HG03025 (cell line): Measurements from ENCODE around the gene CIITA.
"Not testable (repeated sequence)": the region's sequence is repeated elsewhere in the genome, so short reads cannot be mapped to it uniquely, and the experiment has no call there.

Experiments used
- ATAC-seq: cut with Tn5 transposase; IDR thresholded peaks from one replicate; pipeline ENCODE4 v1.9.1; 2021; ENCODE audit warnings: mild to moderate bottlenecking, moderate library complexity; ENCODE audit not compliant: unreplicated experiment, low FRiP score

CIITA gene

GRCh38 chr16:10933865-10934264, 56.9 kb downstream of the CIITA start:
- no peak for ATAC-seq

GRCh38 chr16:10934325-10935107, 57.5 kb downstream of the CIITA start:
- ATAC-seq, result no peak

GRCh38 chr16:10935226-10935915, 58.4 kb downstream of the CIITA start:
- ATAC-seq, result no peak

GRCh38 chr16:10936272-10936984, 59.4 kb downstream of the CIITA start:
- ATAC-seq, result no peak

DNA sequence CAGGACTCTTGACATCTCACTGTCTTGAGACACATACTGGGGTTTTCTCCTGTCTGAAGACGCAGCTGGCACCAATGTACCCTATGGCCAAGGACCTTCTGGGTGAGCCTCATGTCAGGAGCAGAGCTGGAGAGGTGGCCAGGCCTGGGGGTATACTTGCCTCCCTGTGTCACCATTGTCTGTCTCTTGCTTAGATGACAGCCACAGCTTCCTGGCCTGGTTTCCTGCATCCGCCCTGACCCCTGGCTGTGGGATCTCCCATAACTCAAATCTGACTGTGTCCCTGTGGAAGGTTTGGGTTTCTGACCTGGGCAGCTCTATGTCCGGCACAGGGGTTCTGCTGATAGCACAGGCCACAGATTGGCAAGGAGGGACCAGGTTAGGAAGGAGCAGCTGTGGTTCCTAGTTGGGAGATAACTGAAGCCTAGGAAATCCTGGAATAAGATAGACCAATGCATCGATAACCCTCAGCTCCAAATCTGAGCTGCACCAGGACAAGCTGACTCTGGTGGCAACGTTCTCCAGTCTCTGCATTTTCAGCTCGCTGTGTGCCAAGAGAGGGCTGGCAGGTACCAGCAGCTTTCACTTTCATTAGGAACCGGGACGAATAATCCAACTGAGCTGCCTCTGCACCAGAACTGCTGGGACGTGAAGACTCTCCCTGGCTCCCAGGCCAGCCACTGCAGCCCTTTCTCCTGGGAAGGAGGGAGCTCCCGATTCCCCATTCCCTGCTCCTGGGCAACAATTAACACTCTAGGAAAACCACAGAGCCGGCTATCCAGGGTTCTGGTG, 60.3 kb downstream of the CIITA start:
- ATAC-seq, result no peak

GRCh38 chr16:10938321-10938720, 61.3 kb downstream of the CIITA start:
- no peak for ATAC-seq

- no peak for ATAC-seq
Measured at GRCh38 chr16:10938796-10939648, 62.0 kb downstream of the CIITA start.

GRCh38 chr16:10939649-10940234, 62.7 kb downstream of the CIITA start:
- ATAC-seq, result no peak

- ATAC-seq, result no peak
Measured at GRCh38 chr16:10940501-10941079, 63.6 kb downstream of the CIITA start.

- ATAC-seq, result no peak
Measured at GRCh38 chr16:10941127-10941933, 64.3 kb downstream of the CIITA start.

DNA sequence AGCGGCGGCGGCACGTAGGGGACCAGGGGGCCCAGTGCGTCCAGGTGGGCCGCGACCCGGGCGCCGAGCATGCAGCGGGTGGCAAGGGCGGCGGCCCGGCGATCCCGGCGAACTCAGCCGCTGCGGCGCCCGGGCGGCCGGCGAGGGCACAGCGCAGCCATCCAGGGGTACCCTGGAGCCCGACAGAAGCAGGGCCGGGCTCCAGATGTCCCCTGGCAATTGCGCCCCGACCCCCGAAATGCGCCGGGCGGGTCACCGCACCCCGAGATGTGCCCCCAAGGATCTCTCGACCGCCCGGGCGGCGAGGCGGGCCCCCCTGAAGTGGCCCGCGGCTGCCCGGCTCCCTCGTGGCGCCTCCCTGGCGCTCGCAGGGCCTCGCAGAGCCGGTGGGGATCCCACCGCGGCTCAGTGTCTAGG, 64.9 kb downstream of the CIITA start:
- ATAC-seq, result not testable (repeated sequence)

DNA sequence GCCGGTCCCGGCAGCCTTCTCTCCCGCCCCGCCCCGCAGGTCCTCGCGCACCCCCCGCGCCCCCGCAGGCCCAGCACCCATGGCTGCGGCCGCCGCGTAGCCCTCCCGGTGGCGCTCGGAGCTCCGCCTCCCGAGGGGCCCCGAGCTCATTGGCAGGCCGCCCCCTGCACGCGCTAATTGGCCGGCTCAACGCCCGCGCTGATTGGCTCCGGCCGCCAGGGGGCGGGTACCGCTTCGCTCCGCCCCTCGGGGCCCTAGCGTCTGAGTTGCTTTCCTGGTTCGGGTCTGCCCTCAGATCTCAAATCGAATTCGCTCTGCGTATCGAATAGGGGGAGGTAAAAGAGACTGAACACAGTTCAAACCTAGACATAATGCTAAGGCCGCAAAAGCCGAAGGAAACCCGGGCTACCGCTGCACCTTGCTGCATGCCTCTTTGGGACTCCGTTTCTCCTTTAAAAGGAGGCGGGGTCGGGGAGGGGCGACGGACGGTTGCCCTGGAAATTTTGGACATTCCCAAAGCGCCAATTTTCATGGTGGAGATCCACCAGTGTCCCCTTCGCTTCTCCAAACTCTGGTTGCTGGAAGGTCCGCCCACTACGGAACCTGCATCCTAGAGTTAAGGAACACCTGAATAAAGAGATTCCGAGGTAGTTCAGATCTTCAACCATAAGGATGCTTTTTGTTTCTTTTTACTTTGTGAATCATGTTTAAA, 65.5 kb downstream of the CIITA start, which contains the start of gene DEXI:
Gene DEXI (minus strand): TSS at position 117 of the 712 bp plus-strand sequence. CDS start 463 bp downstream, outside the sequence.
- ATAC-seq, result peak; percentile 44

- ATAC-seq, result no peak
Measured at GRCh38 chr16:10943064-10943353, 66.0 kb downstream of the CIITA start.

DNA sequence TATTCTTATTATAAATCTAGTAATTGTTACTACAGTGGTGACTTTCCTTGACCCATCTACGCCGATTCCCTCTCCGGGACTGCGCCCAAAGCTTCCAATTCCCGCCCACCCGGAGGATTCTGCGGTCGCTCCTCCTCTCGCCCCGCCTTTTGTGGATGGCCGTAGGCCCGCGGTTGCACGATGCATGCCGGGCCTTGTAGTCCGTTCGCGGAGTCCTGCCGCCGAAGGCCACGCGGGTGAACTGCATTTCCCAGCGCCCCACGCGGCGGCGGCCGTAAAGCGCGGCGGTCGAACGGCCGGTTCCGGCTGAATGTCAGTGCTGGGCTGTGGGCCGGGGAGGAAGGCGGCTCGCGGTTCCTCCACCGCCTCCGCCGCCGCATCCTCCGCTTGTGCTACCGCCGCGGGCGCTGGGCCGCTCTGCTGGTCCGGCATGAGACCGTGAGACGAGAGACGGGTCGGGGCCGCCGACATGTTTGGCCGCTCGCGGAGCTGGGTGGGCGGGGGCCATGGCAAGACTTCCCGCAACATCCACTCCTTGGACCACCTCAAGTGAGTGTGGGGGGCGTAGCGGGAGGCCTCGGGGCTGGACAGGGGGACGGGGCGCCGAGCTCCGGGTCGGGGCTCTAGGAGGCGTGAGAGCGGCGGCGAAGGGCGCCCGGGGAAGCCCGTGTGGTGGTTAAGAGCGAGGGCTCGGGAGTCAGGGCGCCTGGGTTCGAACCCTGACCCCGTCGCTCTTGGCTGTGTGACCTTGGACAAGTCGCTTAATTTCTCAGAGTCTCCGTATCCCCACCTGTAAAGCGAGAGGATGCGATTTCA, 67.5 kb downstream of the CIITA start, which contains the start of gene CLEC16A:
Gene CLEC16A (plus strand): TSS at position 316 of the 816 bp plus-strand sequence. CDS start 154 bp downstream, at position 470.
- peak; percentile 69 for ATAC-seq

DNA sequence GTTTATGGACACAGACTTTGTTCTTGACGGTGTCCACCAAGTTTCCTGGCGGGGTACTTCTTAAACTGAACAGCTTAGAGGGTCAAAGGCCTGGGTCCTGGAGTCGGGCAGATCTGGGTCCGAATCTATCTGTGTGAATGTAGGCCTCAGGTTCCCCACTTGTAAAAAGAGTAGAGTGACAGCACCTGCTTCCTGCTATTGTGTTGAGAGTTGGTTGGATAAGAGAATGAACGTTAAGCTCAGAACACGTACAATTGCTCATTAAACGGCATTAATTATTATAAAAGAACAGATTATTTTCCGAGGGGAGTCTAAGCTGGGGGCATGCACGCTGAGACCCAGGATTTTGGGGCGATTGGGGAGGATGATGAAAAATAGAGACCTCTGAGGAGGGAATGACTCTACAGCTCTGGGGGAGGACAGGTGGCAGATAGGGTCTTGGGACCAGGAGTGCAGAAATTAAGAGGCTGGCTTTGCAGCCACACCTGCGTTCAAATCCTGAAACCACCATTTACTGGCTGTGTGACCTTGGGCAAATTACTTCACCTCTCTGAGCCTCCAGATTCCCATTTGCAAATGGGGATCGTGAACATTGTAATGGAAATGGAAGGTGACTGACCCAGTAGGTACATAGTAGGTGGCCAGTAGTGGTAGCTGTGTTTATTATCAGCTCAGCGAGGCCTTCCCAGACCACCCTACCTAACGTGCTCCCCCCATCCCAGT, 68.2 kb downstream of the CIITA start:
- ATAC-seq, result no peak

- no peak for ATAC-seq
Measured at GRCh38 chr16:10946308-10946707, 69.3 kb downstream of the CIITA start.
